ENCODE measurements around the gene BTBD10.

Gene BTBD10

DNA sequence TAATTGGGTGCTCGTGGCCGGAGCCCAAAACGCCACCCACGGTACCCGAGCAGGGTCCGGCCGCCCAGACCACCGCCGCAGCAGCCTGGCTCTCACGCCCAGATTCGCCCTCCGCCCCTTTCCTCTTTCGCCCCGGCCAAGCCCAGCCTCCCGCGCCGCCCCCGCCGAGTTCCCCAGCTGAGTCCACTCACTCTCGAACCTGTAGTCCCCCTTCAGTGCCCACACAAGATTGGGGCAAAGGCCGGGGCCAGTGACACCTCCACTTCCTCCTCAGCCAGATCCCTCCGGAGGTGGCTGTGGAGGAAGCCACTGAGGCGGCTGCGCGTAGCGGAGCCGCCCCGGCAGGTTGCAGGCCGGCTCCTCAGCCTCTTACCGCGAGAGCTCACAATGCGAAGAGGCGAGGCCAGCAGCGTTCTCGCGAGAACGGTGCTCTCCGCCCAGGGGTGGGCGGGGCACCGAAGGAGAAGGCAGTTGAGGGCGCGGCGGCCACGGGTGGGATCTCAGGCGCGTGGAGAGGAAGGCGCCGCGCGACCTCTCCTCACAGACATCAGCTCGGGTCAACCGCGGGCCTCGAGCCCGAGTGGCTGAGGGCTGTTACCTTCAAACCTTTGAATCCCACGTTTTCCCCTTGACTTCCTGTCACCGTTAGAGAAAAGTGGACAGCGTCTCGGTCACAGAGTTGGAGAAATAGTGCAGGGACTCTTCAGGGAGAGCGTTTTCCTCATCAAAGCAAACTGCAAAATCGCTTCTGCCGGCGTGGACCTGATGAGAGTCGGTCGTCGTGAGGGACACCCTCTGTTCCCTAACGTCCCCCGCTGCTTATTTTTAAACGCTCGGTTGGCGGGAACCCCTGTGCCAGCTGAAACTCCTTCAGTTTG, at the start of gene BTBD10:
Gene BTBD10, minus strand, starts transcription at position 322 of the 878 bp plus-strand sequence. CDS start 18,098 bp downstream, outside the sequence.
- DNase-seq (ENCODE audit: extremely low spot score), result peak; percentile 95
- ChIA-PET POLR2A (interaction anchor here (0.5 to 1.0 kb wide), 3 partner anchors 78 to 254 kb away, joined by 3 read pairs; no protein-coding TSS in a partner anchor), CTCF (interaction anchor here (1.1 to 1.7 kb wide), 5 partner anchors 10 to 499 kb away, joined by 3 to 4 read pairs (median 3); no protein-coding TSS in a partner anchor)
- TF ChIP-seq, protein P1, sequence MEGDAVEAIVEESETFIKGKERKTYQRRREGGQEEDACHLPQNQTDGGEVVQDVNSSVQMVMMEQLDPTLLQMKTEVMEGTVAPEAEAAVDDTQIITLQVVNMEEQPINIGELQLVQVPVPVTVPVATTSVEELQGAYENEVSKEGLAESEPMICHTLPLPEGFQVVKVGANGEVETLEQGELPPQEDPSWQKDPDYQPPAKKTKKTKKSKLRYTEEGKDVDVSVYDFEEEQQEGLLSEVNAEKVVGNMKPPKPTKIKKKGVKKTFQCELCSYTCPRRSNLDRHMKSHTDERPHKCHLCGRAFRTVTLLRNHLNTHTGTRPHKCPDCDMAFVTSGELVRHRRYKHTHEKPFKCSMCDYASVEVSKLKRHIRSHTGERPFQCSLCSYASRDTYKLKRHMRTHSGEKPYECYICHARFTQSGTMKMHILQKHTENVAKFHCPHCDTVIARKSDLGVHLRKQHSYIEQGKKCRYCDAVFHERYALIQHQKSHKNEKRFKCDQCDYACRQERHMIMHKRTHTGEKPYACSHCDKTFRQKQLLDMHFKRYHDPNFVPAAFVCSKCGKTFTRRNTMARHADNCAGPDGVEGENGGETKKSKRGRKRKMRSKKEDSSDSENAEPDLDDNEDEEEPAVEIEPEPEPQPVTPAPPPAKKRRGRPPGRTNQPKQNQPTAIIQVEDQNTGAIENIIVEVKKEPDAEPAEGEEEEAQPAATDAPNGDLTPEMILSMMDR (IDR thresholded peaks at IDR 0.05; ENCODE audit: control extremely low read depth, extremely low read depth, low read depth, missing control alignments), result no peak

DNA sequence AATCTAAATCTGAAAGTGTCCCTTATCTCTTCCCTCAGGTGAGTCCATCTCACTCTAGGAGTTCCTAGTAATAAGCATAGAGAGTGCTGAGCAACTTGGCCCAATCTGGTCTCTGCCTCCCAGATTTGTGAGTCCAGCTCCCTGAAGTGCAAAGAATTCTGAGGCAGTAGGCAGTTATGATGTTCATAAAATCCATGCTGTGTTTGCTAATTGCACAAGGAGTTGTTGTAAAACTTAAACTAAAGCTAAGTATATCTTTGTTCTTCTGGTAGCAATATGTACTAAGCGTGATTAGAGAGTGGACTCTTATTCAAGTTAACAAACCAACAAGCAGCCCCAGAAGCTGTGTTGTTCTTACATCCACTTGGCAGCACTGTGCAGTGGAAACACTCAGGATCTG, 40.4 kb upstream of the BTBD10 start:
- DNase-seq (ENCODE audit: extremely low spot score), result no peak
- ChIA-PET POLR2A (no interaction called here), CTCF (interaction anchor here (1.0 to 1.5 kb wide), 5 partner anchors 9 to 168 kb away, joined by 3 to 9 read pairs (median 3); no protein-coding TSS in a partner anchor)

DNA sequence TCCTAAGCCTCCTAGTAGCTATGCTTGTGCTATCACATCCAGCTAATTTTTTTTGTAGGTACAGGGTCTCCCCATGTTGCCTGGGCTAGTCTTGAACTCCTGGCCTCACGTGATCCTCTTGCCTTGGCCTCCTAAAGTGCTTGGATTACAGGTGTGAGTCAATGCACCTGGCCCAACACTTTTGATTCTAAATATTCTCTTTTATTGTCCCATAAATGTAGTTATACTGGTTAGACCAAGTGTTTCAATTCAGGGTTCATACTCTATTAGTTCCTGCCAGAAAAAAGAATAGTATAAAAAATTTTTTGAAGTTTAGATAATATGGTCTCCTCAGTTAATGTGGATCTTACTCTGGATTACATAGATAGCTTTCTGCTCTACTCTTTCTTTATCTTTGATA, 39.5 kb upstream of the BTBD10 start:
- TF ChIP-seq, protein P1 (IDR thresholded peaks at IDR 0.05; ENCODE audit: control extremely low read depth, extremely low read depth, low read depth, missing control alignments), result no peak
- ChIA-PET CTCF (interaction anchor here (1.0 to 1.5 kb wide), 5 partner anchors 9 to 167 kb away, joined by 3 to 9 read pairs (median 3); no protein-coding TSS in a partner anchor), POLR2A (no interaction called here)
- no peak for DNase-seq (ENCODE audit: extremely low spot score)

More for the DNA sequence above, 40.4 kb upstream of the BTBD10 start:
- TF ChIP-seq, protein P1 (IDR thresholded peaks at IDR 0.05; ENCODE audit: control extremely low read depth, extremely low read depth, low read depth, missing control alignments), result no peak

DNA sequence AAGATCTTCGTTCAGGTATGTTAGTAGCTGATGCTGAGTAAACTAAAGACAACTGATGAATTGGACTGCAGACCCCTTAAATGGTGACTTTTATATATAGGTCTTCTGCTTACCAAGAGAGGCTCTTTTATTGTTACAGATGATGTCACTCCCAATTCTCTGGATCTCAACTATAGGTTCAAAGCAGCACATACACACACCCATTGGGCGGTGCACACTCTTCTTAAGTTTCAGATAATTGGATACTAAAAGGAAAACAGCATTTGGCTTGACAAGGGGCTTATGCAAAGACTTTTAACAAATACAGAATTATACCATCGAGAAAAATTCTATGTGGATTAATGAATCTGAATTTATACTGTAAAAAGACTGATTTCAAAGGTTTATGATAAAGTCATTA, 32.9 kb upstream of the BTBD10 start, which contains the start of gene PTH:
Gene PTH, minus strand, starts transcription at position 69 of the 400 bp plus-strand sequence. CDS start 3,142 bp downstream, outside the sequence.
- ChIA-PET POLR2A (no interaction called here), CTCF (no interaction called here)
- TF ChIP-seq, protein P1 (IDR thresholded peaks at IDR 0.05; ENCODE audit: control extremely low read depth, extremely low read depth, low read depth, missing control alignments), result no peak
- no peak for DNase-seq (ENCODE audit: extremely low spot score)

DNA sequence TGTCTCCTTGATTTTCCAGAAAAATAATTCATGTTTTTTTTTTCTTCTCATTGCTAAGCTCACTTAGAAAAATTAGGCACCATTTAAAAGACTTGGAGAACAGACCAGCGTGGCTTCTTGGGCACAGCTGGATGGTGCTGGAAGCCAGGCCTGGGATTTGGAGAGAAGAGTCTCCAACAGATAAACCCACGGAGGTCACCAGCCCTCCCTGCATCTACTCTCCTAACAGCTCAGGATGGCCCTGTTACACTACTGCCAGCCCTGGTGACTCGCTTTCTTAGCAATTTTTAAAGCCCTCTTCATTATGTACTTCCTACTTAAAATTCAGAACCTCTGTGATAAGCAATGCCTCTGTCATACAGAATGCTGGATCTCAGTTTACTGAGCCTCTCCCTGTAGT, 31.0 kb upstream of the BTBD10 start:
- TF ChIP-seq, protein P1 (IDR thresholded peaks at IDR 0.05; ENCODE audit: control extremely low read depth, extremely low read depth, low read depth, missing control alignments), result no peak
- no peak for DNase-seq (ENCODE audit: extremely low spot score)
- CTCF ChIA-PET, result interaction anchor here (1.2 kb wide), 1 partner anchor 21 kb away, joined by 3 read pairs; no protein-coding TSS in a partner anchor
- POLR2A ChIA-PET, result no interaction called here

- DNase-seq (ENCODE audit: extremely low spot score), result no peak
- TF ChIP-seq, protein P1 (IDR thresholded peaks at IDR 0.05; ENCODE audit: control extremely low read depth, extremely low read depth, low read depth, missing control alignments), result peak; percentile 35
- CTCF ChIA-PET, result interaction anchor here (0.7 to 2.9 kb wide), 23 partner anchors 9 to 767 kb away, joined by 3 to 19 read pairs (median 3); no protein-coding TSS in a partner anchor
- POLR2A ChIA-PET, result no interaction called here
These were observed 24.6 kb upstream of the BTBD10 start for GRCh38 chr11:13487661-13488030.
